Measurements from ENCODE around the gene DEGS2.
A peak's percentile ranks its signal among the peaks of the same experiment; 100 is the strongest.

DEGS2 gene

DNA sequence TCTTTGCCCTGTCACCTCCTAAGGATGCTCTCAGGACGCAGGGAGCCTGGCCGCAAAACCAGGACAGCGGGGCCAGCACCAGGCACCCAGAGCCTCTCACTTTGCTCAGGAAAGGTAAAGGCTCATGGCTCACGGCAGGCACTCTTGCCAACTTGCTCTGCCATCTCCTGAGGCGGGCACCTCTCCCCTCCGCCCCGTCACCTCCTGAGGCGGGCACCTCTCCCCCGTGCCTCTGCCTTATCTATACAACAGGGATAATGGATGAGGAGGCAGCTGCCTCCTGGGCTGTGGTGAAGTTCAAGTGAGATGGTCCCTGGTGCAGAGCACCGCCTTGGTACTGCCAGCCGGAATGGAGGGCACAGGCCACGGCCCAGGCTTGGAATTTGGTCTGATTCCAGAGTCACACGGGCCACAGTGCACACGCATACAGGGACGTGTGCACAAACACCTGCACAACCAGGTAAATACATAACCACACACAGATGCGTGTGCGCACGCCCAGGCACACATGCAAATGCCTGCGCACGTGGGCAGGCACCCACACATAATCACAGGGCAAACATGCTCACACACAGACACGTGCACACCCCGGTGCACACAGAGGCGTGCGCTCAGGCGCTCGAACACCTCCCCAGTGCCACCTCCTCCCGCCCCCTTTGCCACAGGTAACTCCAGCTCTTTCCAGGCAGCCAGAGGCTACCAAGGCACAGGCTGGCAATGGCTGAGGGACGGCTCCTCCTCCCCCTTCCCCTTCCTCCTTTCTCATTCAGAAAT is 11.6 kb downstream of the DEGS2 start:
- DNase-seq, result no peak

GRCh38 chr14:100147181-100147631 is 12.2 kb downstream of the DEGS2 start:
- peak; percentile 79 for DNase-seq

DNA sequence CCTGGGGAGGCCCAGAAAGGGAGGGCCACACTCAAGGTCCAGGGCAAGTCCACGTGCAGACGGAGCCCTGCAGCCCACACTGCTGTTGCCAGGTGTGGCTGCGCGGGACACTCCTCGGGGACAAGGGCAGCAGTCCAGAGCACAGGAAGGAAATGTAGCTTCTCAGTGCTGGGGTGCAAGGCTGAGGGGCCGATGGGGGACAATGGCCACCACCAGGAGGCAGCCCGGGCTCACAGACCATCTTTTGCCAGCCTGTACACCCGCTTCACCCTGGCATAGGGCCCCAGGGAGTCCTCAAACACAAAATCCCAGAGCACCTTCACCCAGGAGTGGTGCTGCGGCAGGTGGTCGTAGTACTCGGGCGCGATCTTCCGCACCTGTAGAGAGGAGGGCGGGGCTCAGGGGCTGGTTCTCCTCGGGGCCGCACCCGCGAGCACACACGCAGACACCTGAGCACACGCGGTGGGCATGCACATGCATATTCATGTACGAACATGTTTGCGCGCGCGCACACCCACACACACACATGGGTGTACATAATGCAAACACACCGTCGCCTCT is 12.8 kb downstream of the DEGS2 start:
- DNase-seq, result no peak

GRCh38 chr14:100145682-100146464 is 13.6 kb downstream of the DEGS2 start:
- DNase-seq, result no peak

DNA sequence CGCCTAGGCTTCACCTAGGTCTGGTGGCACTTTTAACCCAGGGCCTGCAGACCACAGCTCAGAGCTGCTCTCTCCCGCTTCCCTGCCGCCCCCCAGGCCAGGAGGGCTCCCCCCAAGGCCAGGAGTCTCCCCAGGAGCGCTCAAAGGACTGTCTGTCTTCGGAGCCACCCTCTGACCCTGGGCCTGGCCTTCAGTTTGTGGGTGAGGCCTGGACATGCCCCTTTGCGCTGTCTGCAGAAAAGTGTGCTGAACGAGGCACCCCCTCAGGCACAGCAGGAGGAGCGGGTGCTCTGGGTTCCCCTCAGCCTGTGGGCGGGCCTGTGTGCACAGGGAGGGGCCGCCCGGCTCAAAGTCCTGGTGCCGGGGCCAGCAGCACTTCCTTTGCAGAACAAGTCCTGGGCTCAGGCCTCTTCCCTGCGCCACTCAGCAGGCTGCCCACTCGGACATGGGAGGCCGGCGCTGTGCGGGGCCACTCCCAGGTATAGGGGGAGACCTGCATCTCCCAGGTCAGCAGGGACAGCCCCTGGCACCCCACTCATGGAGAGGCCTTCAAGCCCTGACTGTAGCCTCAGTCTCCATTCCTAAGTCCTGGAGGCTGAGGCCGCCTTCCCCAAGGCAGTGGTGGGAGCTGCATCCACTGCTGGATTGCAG is 14.3 kb downstream of the DEGS2 start:
- no peak for DNase-seq

DNA sequence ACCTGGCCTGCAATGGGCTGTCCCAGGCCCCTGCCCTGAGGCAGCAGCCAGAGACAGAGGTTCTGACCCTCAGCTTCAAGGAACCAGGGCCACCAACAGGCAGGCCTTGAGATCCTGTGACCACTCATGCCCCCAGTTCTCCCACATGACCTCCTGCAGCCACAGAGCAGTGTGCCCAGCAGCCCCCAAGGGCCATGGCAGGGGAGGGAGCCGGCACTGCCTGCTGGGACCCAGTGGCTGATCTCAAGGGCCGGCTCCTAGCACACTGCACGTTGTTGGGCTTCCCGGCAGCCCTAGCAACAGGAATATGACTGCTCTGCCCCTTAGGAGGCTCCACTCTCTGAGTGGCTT is 14.8 kb downstream of the DEGS2 start:
- DNase-seq, result no peak

DNA sequence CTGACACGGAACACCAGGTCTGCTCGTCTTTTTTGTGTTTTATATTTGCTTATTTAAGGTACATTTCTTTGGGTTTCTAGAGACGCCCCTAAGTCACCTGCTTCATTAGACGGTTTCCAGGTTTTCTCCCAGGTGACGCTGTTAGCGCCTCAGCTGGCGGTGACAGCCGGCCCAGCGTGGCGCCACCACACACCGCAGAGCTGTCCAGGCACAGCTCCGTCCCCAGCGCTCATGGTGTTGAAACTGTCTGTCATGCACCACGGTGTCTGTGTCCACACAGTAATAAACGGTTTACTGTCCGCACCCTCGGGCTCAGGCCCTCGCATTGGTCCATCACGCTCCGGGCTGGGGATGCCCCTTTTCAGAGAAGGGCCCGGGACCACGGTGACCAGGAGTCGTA is 15.5 kb downstream of the DEGS2 start:
- DNase-seq, result no peak

- DNase-seq, result no peak
Observed at GRCh38 chr14:100143523-100143922, 15.9 kb downstream of the DEGS2 start.

GRCh38 chr14:100142073-100143040 is 17.1 kb downstream of the DEGS2 start:
- no peak for DNase-seq

GRCh38 chr14:100141098-100141497 is 18.3 kb downstream of the DEGS2 start:
- no peak for DNase-seq

DNA sequence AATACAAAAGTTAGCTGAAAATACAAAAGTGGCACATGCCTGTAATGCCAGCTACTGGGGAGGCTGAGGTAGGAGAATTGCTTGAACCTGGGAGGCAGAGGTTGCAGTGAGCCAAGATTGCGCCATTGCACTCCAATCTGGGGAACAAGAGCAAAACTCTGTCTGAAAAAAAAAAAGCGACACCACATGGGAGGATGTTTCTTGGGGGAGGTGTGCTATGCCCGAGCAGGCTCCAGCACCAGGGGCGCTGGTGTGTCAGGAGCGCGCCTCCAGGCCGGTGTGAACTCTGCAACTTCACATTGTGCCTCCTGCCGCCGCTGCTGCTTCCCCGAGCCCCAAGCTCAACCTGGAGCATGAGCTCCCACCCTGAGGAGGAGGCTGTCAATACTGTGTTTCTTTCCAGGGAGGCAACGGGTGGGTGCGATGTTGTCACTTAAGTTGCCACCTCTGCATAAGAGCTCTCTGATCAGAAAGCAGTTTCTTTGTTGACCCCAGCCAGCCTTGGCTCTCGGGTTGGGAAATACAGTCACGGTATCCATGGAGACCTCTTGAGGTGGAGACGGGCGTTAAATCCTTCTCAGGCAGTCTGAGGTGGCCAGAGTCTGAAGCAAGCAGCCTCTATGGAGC is 18.9 kb downstream of the DEGS2 start:
- DNase-seq, result no peak

DNA sequence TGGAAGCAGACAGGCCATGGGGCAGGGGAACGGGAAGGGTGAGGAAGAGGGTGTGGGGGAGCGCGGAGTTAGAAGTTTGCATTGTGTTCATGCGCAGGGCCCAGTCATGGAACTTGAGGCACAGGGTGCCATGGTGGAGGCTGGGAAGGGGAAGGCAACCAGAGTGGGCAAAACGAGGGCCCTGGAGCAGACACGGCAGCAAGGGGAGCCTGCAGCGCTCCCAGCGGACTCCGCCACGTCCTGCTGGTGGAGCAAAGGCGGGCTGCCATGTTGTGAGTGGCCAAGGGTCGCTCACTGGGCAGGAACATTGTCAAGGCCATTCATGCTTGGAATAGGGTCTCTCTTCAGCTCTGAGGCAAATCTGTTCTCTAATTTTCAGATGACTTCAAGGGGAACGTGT is 20.5 kb downstream of the DEGS2 start:
- DNase-seq, result no peak

DNA sequence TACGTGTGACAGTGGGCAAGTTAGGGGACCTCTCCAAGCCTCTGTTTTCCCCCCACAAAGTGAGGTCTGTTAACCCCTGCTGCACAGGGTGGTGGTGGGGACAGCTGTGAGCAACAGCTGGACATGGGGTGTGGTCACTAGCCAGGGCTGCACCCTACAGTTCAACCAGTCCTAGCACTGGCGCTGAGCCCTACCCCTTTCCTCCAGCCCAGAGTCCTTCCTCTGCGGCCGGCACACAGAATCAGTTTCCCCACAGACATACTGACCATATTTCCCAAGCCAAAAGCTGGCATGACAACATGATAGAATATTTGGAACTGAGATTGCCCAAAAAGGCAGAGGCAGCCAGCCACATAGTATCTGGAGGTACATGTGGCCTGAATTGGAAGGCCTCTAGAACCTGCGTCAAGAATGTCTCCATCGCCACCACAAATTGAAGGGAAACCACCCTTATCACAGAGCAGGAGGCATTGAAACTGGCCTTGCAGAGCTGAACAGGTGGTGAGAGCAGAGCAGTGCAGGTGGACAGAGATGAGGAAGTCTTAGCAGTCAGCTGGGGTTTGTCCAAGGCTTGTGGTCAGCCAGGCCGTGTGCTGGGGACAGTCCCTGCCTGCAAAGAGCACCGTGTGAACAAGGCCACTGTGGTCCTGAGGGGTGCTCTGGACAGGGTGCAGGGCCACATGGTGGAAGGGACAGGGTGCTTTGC is 21.2 kb downstream of the DEGS2 start:
- no peak for DNase-seq

GRCh38 chr14:100137173-100137572 is 22.3 kb downstream of the DEGS2 start:
- DNase-seq, result no peak

DNA sequence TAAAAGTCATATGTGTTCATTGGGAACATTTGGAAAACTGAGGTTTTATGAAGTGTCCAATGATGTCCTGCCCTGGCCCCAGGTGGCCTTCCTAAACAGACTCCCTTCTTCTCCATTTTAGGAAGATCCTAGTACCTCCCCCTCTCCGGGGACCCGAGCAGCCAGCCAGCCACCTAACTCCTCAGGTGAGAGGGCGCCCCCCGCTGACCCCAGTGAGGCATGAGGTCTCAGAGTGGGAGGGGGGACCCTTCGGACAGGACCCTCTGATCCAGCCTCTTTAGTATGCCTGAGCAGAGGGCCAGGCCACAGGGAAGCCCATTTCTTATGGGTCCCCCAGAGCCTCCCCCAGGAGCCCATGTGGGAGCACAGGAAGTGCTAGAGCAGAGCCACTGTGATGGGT is 23.7 kb downstream of the DEGS2 start:
- no peak for DNase-seq

GRCh38 chr14:100135073-100135472 is 24.4 kb downstream of the DEGS2 start:
- no peak for DNase-seq

DNA sequence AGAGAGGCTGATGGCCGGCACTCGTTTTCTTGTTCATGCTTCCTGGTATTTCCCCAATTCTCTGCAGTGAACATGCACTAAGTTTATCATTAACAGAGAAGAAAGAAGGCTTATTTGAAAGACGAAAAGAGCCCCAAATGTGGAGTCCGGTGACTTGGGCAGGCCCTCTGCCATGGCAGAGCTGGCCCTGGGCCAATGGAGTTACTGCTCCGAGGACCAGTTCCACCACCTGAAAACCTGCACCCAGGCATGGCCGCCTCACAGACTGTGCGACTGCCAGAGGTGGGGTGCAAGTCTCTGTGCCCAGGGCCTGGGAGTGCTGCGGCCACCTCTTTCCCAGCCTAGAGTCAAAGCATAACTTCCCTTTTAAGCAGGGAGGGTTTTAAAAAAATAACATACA is 24.9 kb downstream of the DEGS2 start:
- DNase-seq, result no peak

DNA sequence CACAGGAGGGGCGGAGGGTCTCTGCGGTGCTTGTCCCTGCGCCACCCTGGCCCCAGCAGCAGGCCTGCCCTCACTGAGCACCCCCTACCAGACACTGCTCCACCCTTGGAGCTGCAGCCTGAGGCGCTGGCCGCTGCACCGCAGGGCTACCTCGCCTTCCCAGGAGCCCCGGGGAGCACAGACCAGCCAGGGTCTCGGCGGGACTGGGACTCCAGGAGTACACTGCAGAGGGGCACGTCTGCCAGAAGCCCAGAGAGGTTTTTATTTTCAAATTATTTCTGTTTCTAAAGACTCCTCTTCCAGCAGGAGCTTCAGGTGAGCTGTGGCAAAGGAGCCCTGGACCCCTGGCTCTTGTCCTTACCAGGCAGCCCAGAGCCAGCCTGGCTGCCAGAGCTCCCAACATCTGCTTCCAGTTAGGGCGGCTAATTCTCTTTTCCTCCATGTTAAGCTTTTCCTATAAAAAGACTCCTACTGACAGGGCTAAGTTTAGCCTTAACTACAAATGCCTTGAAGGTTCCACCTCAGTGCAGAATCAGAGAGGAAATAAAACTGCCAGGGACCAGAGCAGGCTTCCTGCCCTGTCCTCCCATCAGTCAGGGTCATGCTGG is 26.4 kb downstream of the DEGS2 start:
- DNase-seq, result no peak

DNA sequence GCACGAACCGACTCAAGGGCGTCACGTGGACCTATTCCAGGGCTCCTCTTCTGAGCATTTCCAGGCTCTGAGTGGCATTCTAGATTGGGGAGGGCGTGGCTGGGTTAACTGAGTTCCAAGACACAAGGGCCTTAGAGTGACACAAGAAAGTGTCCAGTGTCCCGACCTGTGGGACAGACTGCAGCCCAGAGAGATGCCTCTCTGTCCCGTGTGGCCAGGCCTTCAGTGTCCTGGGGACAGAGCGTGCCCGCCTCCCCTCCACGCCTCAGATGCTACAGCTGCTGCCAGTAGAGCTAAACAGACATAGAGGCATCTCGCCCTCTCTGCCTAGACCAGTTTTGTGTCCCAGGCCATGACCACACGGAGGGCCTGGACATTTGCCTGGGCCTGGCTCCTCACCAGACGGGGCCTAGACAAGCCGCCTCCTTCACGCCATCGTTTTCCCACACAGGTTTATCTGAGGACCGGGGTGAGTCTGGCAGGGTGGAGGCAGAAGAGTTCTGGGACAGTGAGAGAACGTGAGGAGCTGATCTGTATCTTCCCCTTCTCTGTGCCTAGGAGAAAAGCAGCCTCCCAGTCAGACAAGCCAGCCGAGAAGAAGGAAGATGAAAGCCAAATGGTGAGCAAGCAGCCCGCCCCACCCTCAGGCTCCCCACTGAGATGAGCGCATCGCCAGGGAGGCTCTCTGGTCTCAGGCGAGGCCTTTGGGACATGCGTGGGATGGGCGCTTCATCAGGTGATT is 27.1 kb downstream of the DEGS2 start:
- DNase-seq, result no peak

GRCh38 chr14:100131181-100131580 is 28.3 kb downstream of the DEGS2 start:
- DNase-seq, result no peak
